Hepatocyte (in vitro differentiated cells): ENCODE measurements around the gene SLIT1. TPM values are rescaled to one million over a fixed set of nuclear protein-coding genes. Genes with fewer than 3 reads are reported as not detected.

Experiments
- DNase-seq: peaks from one replicate; pipeline ENCODE4 v3.0.0-alpha.2; 2016; ENCODE audit warnings: low spot score
- H2AFZ ChIP-seq: fragments of 200-600 bp; sonication (generic); 2 replicates; pipeline ENCODE4 v1.6.0; 2016; ENCODE audit warnings: antibody characterized with exemption, mild to moderate bottlenecking
- H3K27ac ChIP-seq: fragments of 200-600 bp; sonication (generic); 2 replicates; pipeline ENCODE4 v1.5.1; 2016; ENCODE audit warnings: mild to moderate bottlenecking
- H3K27me3 ChIP-seq: fragments of 200-600 bp; sonication (generic); 2 replicates; pipeline ENCODE4 v1.6.1; 2016
- H3K36me3 ChIP-seq: fragments of 200-600 bp; sonication (generic); replicated peaks from 2 replicates; pipeline ENCODE4 v1.5.1; 2016; ENCODE audit warnings: low read depth; ENCODE audit not compliant: insufficient read depth
- H3K4me1 ChIP-seq: fragments of 200-600 bp; sonication (generic); 2 replicates; pipeline ENCODE4 v1.5.1; 2016; ENCODE audit warnings: mild to moderate bottlenecking, moderate library complexity; ENCODE audit not compliant: insufficient read depth
- H3K4me2 ChIP-seq: fragments of 200-600 bp; sonication (generic); 2 replicates; pipeline ENCODE4 v1.6.0; 2016
- H3K4me3 ChIP-seq: fragments of 200-600 bp; sonication (generic); 2 replicates; pipeline ENCODE4 v1.5.1; 2016; ENCODE audit warnings: mild to moderate bottlenecking
- H3K79me2 ChIP-seq: fragments of 200-600 bp; sonication (generic); 2 replicates; pipeline ENCODE4 v1.6.0; 2017; ENCODE audit warnings: mild to moderate bottlenecking
- H3K9me2 ChIP-seq: fragments of 200-600 bp; sonication (generic); replicated peaks from 2 replicates; pipeline ENCODE4 v1.6.0; 2017; ENCODE audit warnings: mild to moderate bottlenecking; ENCODE audit not compliant: insufficient read depth
- H3K9me3 ChIP-seq: fragments of 200-600 bp; sonication (generic); 2 replicates; pipeline ENCODE4 v1.5.1; 2016; ENCODE audit warnings: low read depth, mild to moderate bottlenecking
- H4K20me1 ChIP-seq: fragments of 200-600 bp; sonication (generic); 2 replicates; pipeline ENCODE4 v1.6.0; 2016; ENCODE audit warnings: mild to moderate bottlenecking; ENCODE audit not compliant: insufficient read depth, poor library complexity, severe bottlenecking
- CTCF ChIP-seq: fragments of 200-600 bp; sonication (generic); IDR thresholded peaks from 2 replicates; pipeline ENCODE4 v1.5.1; 2016; ENCODE audit warnings: antibody characterized with exemption, mild to moderate bottlenecking; ENCODE audit not compliant: poor library complexity
- EZH2 ChIP-seq: fragments of 200-600 bp; sonication (generic); IDR thresholded peaks from 2 replicates; pipeline ENCODE4 v1.6.1; 2016; ENCODE audit warnings: antibody characterized with exemption, mild to moderate bottlenecking, borderline replicate concordance
- EZH2phosphoT487 ChIP-seq: fragments of 200-600 bp; sonication (generic); IDR thresholded peaks from one replicate; pipeline ENCODE4 v1.6.1; 2018; ENCODE audit warnings: antibody characterized with exemption, mild to moderate bottlenecking, low read depth, moderate library complexity; ENCODE audit not compliant: unreplicated experiment, severe bottlenecking
- WGBS: methylation state at CpG from one replicate; pipeline ENCODE4 v1.1.6; 2016; ENCODE audit warnings: low lambda C conversion rate; ENCODE audit errors: missing lambda C conversion rate; 5-methylcytosine and 5-hydroxymethylcytosine counted together
- polyA plus RNA-seq: library from polyadenylated mRNA; unstranded; fragments of >200 nt; fragmentation: Nextera tagmentation; extraction: Ambion mirVana; gene quantifications from 2 replicates; pipeline ENCODE4 v1.2.1, GENCODE V29; 2016
- total RNA-seq: library from RNA; depleted of rRNA; stranded (reverse); fragments of >200 nt; gene quantifications from 2 replicates; pipeline ENCODE4 v1.2.3, GENCODE V29; 2014

SLIT1 gene
- total and polyA plus RNA-seq, 2 experiments from 2014 or later, result 0.47 to 0.65 TPM

GRCh38 chr10:97180363-97180755 is 5.4 kb downstream of the SLIT1 start:
- no peaks in the 10 kb centered on the region for H3K36me3 ChIP-seq
- TF ChIP-seq EZH2phosphoT487 (no peak), EZH2 (no peak)
- H3K9me2 ChIP-seq, result no peaks in the 10 kb centered on the region
- no peak overlapping the region for H3K4me3 ChIP-seq
- H3K4me2 ChIP-seq, result no peak overlapping the region
- no peak overlapping the region for H2AFZ ChIP-seq
- no peaks in the 10 kb centered on the region for H4K20me1 ChIP-seq
- no peaks in the 10 kb centered on the region for H3K79me2 ChIP-seq
- peaks cover 5% of the 10 kb centered on the region for H3K4me1 ChIP-seq
- no peak overlapping the region for H3K27ac ChIP-seq
- WGBS, result 68% methylated on average over 8 of the region's 8 CpGs
- H3K27me3 ChIP-seq, result peaks cover 68% of the 10 kb centered on the region
- no peak for DNase-seq
- no peaks in the 10 kb centered on the region for H3K9me3 ChIP-seq

- Histone ChIP-seq H3K27ac (no peak overlapping the region), H3K4me1 (no peaks in the 10 kb centered on the region), H4K20me1 (no peaks in the 10 kb centered on the region), H3K9me3 (no peaks in the 10 kb centered on the region), H3K36me3 (no peaks in the 10 kb centered on the region), H3K27me3 (peaks cover 63% of the 10 kb centered on the region), H3K9me2 (no peaks in the 10 kb centered on the region), H3K79me2 (no peaks in the 10 kb centered on the region), H3K4me2 (peak overlapping the region; percentile 3), H2AFZ (no peak overlapping the region), H3K4me3 (no peak overlapping the region)
- 18% methylated on average over 26 of the region's 26 CpGs for WGBS
- peak; percentile 41 for DNase-seq
- TF ChIP-seq CTCF (peak; percentile 32), EZH2phosphoT487 (no peak), EZH2 (no peak)
Observed at GRCh38 chr10:97179731-97180362, 5.9 kb downstream of the SLIT1 start.

- Histone ChIP-seq H3K9me3 (no peaks in the 10 kb centered on the region), H4K20me1 (no peaks in the 10 kb centered on the region), H2AFZ (no peak overlapping the region), H3K4me2 (peak overlapping the region; percentile 3), H3K36me3 (no peaks in the 10 kb centered on the region), H3K4me3 (no peak overlapping the region), H3K79me2 (no peaks in the 10 kb centered on the region), H3K27me3 (peaks cover 58% of the 10 kb centered on the region), H3K27ac (no peak overlapping the region), H3K9me2 (no peaks in the 10 kb centered on the region), H3K4me1 (no peaks in the 10 kb centered on the region)
- TF ChIP-seq EZH2phosphoT487 (no peak), EZH2 (no peak), CTCF (no peak)
- no peak for DNase-seq
- WGBS, result 47% methylated on average over 6 of the region's 6 CpGs
Observed at GRCh38 chr10:97179311-97179710, 6.4 kb downstream of the SLIT1 start.

- H3K4me2 ChIP-seq, result no peak overlapping the region
- no peaks in the 10 kb centered on the region for H3K36me3 ChIP-seq
- H3K4me3 ChIP-seq, result no peak overlapping the region
- H3K79me2 ChIP-seq, result no peaks in the 10 kb centered on the region
- H3K27me3 ChIP-seq, result peaks cover 45% of the 10 kb centered on the region
- no peaks in the 10 kb centered on the region for H3K9me2 ChIP-seq
- no peak overlapping the region for H2AFZ ChIP-seq
- no peaks in the 10 kb centered on the region for H3K9me3 ChIP-seq
- H3K27ac ChIP-seq, result no peak overlapping the region
- TF ChIP-seq EZH2phosphoT487 (no peak), EZH2 (no peak), CTCF (no peak)
- no peak for DNase-seq
- 50% methylated on average over 5 of the region's 5 CpGs for WGBS
- H3K4me1 ChIP-seq, result no peaks in the 10 kb centered on the region
- H4K20me1 ChIP-seq, result no peaks in the 10 kb centered on the region
Observed at GRCh38 chr10:97178074-97178473, 7.7 kb downstream of the SLIT1 start.
